Astrocyte of the spinal cord (primary cell): ENCODE results near the gene COL4A2.
"Not testable (repeated sequence)": the region's sequence is repeated elsewhere in the genome, so short reads cannot be mapped to it uniquely, and the experiment has no call there.

ENCODE experiments used
- DNase-seq: peaks from one replicate; pipeline ENCODE4 v3.0.0; 2011; ENCODE audit warnings: low read depth, low spot score
- H3K4me3 ChIP-seq: 2 replicates; pipeline ENCODE4 v1.5.1; 2011; ENCODE audit warnings: low read depth, mild to moderate bottlenecking, low read length, moderate library complexity
- CTCF ChIP-seq: IDR thresholded peaks from 2 replicates; pipeline ENCODE4 v1.5.1; 2012; ENCODE audit warnings: low read depth, mild to moderate bottlenecking, low read length, inconsistent platforms
- in situ Hi-C: cut with HindIII; loops from 2 replicates; pipeline ENCODE4 v1.10.0; 2017; ENCODE audit warnings: low sequenced_read_pairs

Gene COL4A2

GRCh38 chr13:110528911-110529310 lies 221.8 kb downstream of the COL4A2 start:
- in situ Hi-C loops, result no loop called here
- no peak overlapping the region for H3K4me3 ChIP-seq
- DNase-seq, result no peak
- no peak for TF ChIP-seq CTCF

GRCh38 chr13:110529522-110530311 lies 222.6 kb downstream of the COL4A2 start:
- in situ Hi-C loops, result no loop called here
- no peak for TF ChIP-seq CTCF
- no peak for DNase-seq

GRCh38 chr13:110531100-110531499 lies 224.0 kb downstream of the COL4A2 start:
- DNase-seq, result no peak
- no peak overlapping the region for H3K4me3 ChIP-seq
- TF ChIP-seq CTCF, result no peak
- in situ Hi-C loops, result no loop called here

More at GRCh38 chr13:110529522-110530311, 222.6 kb downstream of the COL4A2 start:
- H3K4me3 ChIP-seq, result no peak overlapping the region

- no peak overlapping the region for H3K4me3 ChIP-seq
- no peak for DNase-seq
- in situ Hi-C loops, result no loop called here
- TF ChIP-seq CTCF, result no peak
Measured at GRCh38 chr13:110531671-110532083, 224.6 kb downstream of the COL4A2 start.

- H3K4me3 ChIP-seq, in situ Hi-C loops, DNase-seq: not testable (repeated sequence)
Measured at GRCh38 chr13:110532258-110532657, 225.2 kb downstream of the COL4A2 start.

- in situ Hi-C loops, result no loop called here
- no peak for TF ChIP-seq CTCF
Measured at GRCh38 chr13:110533771-110534670, 226.9 kb downstream of the COL4A2 start.

GRCh38 chr13:110535526-110535925 lies 228.4 kb downstream of the COL4A2 start:
- no peak overlapping the region for H3K4me3 ChIP-seq
- no peak for DNase-seq
- in situ Hi-C loops, result no loop called here
- no peak for TF ChIP-seq CTCF

More at GRCh38 chr13:110533771-110534670, 226.9 kb downstream of the COL4A2 start:
- H3K4me3 ChIP-seq, result no peak overlapping the region
- no peak for DNase-seq
